OCI-LY7 (cell line): Measurements from ENCODE around the gene NDC1. TPM values are rescaled to one million over a fixed set of nuclear protein-coding genes. Genes with fewer than 3 reads are reported as not detected.

Experiments
- BruUV-seq: library from RNA; stranded (reverse); fragments of 400-500 nt; replicated peaks from 2 replicates; lab custom pipeline; 2021; lab: Mats Ljungman, UMichigan
- CTCF ChIA-PET: fragments of 300-600 bp; sonication (Branson Sonifier 250); formaldehyde crosslinking; loops from one replicate; lab custom pipeline; 2022; ENCODE audit warnings: antibody characterized with exemption; ENCODE audit not compliant: unreplicated experiment; lab: Charles Lee
- POLR2A ChIA-PET: fragments of 300-600 bp; sonication (Branson Sonifier 250); formaldehyde crosslinking; loops from one replicate; lab custom pipeline; 2022; ENCODE audit warnings: antibody characterized with exemption; lab: Charles Lee
- DNase-seq: peaks from one replicate; pipeline ENCODE4 v3.0.0-alpha.2; 2015; ENCODE audit warnings: low spot score
- H2AFZ ChIP-seq: fragments of 200-600 bp; sonication (generic), shearing (Covaris generic); 2 replicates; pipeline ENCODE4 v1.6.1; 2014; ENCODE audit warnings: mild to moderate bottlenecking, antibody characterized with exemption, low read length, moderate library complexity
- H3K27ac ChIP-seq: fragments of 200-600 bp; sonication (generic); 2 replicates; pipeline ENCODE4 v1.5.1; 2014; ENCODE audit warnings: mixed run types, low read depth, mild to moderate bottlenecking, moderate library complexity, low read length, inconsistent platforms; ENCODE audit not compliant: poor library complexity, severe bottlenecking
- H3K36me3 ChIP-seq: fragments of 200-600 bp; sonication (generic); 2 replicates; pipeline ENCODE4 v1.6.1; 2014; ENCODE audit warnings: mild to moderate bottlenecking, antibody characterized with exemption, low read length, moderate library complexity, mixed read lengths; ENCODE audit not compliant: insufficient read depth
- H3K4me1 ChIP-seq: fragments of 200-600 bp; sonication (generic); 2 replicates; pipeline ENCODE4 v1.5.1; 2014; ENCODE audit warnings: mild to moderate bottlenecking, low read length; ENCODE audit not compliant: insufficient read depth, poor library complexity, severe bottlenecking
- H3K4me2 ChIP-seq: fragments of 200-600 bp; sonication (generic); 2 replicates; pipeline ENCODE4 v1.6.1; 2014; ENCODE audit warnings: mild to moderate bottlenecking, low read length
- H3K4me3 ChIP-seq: fragments of 200-600 bp; sonication (generic); 2 replicates; pipeline ENCODE4 v1.5.1; 2014; ENCODE audit warnings: mild to moderate bottlenecking, low read depth, low read length; ENCODE audit not compliant: poor library complexity, severe bottlenecking
- H3K79me2 ChIP-seq: fragments of 200-600 bp; sonication (generic); 2 replicates; pipeline ENCODE4 v1.6.1; 2016; ENCODE audit warnings: low read depth, mild to moderate bottlenecking, low read length, moderate library complexity, mixed read lengths; ENCODE audit not compliant: insufficient read depth
- H3K9me2 ChIP-seq: fragments of 200-600 bp; sonication (generic); 2 replicates; pipeline ENCODE4 v1.6.1; 2016; ENCODE audit warnings: mild to moderate bottlenecking, low read length, mixed read lengths; ENCODE audit not compliant: insufficient read depth
- H3K9me3 ChIP-seq: fragments of 200-600 bp; sonication (generic); 2 replicates; pipeline ENCODE4 v1.6.1; 2014; ENCODE audit warnings: mild to moderate bottlenecking, mixed run types, low read length, mixed read lengths
- H4K20me1 ChIP-seq: fragments of 200-600 bp; sonication (generic); 2 replicates; pipeline ENCODE4 v1.6.1; 2014; ENCODE audit warnings: mild to moderate bottlenecking, antibody characterized with exemption, low read length, moderate library complexity, mixed read lengths; ENCODE audit not compliant: insufficient read depth
- CTCF ChIP-seq: fragments of 200-600 bp; sonication (generic); conservative IDR thresholded peaks from 2 replicates; pipeline ENCODE4 v1.5.1; 2014; ENCODE audit warnings: mild to moderate bottlenecking, antibody characterized with exemption, low read length, moderate library complexity, mixed read lengths
- EZH2phosphoT487 ChIP-seq: fragments of 200-600 bp; sonication (generic); IDR thresholded peaks from 2 replicates; pipeline ENCODE4 v1.6.1; 2018; ENCODE audit warnings: low read depth, borderline replicate concordance, mild to moderate bottlenecking, mixed run types, antibody characterized with exemption, low read length, moderate library complexity, mixed read lengths
- intact Hi-C: fragments of 100-400 bp; cut with micrococcal nuclease; formaldehyde crosslinking; loops from one replicate; pipeline ENCODE4 v1.10.0; 2022; ENCODE audit not compliant: unreplicated experiment
- total RNA-seq, 2 experiments: library from RNA; depleted of rRNA in 1 of 2; stranded (reverse); fragments of >200 nt in 1 of 2; shearing (Covaris generic) in 1 of 2; gene quantifications; 2 replicates each; pipeline ENCODE4 v1.2.3, GENCODE V29; 2014 to 2022

NDC1 gene
- total RNA-seq, 2 experiments from 2014 or later: 51.8 to 71.5 TPM

- no peak for DNase-seq
- H3K36me3 ChIP-seq: peaks cover 100% of the 10 kb centered on the region
- intact Hi-C loops: no loop called here
Observed at GRCh38 chr1:53804181-53804580, 33.9 kb downstream of the NDC1 start.

GRCh38 chr1:53800621-53801020 is 37.5 kb downstream of the NDC1 start:
- Histone ChIP-seq H3K9me3 (no peaks in the 10 kb centered on the region), H3K4me2 (no peak overlapping the region), H3K79me2 (no peaks in the 10 kb centered on the region), H3K9me2 (no peaks in the 10 kb centered on the region), H2AFZ (no peak overlapping the region), H3K4me3 (no peak overlapping the region), H4K20me1 (no peaks in the 10 kb centered on the region), H3K4me1 (no peaks in the 10 kb centered on the region), H3K36me3 (peaks cover 99% of the 10 kb centered on the region), H3K27ac (no peak overlapping the region)
- ChIA-PET CTCF (interaction anchor here (0.6 kb wide), 1 partner anchor 26 kb away, joined by 3 read pairs; no protein-coding TSS in a partner anchor), POLR2A (no interaction called here)
- no peak for DNase-seq
- TF ChIP-seq CTCF (no peak), EZH2phosphoT487 (no peak)
- intact Hi-C loops: no loop called here
- no TSS peak for BruUV-seq

More at GRCh38 chr1:53804181-53804580, 33.9 kb downstream of the NDC1 start:
- Histone ChIP-seq H4K20me1 (peaks cover 18% of the 10 kb centered on the region; the same call in 1 of the 2 replicates), H3K9me2 (no peaks in the 10 kb centered on the region), H3K4me3 (no peak overlapping the region), H3K27ac (no peak overlapping the region), H3K4me1 (no peaks in the 10 kb centered on the region), H2AFZ (no peak overlapping the region), H3K9me3 (no peaks in the 10 kb centered on the region), H3K79me2 (peaks cover 16% of the 10 kb centered on the region), H3K4me2 (no peak overlapping the region)
- no peak for TF ChIP-seq CTCF
- TF ChIP-seq EZH2phosphoT487: no peak
- ChIA-PET CTCF (no interaction called here), POLR2A (interaction anchor here (1.8 kb wide), 1 partner anchor 19 kb away, joined by 3 read pairs; no protein-coding TSS in a partner anchor)
- no TSS peak for BruUV-seq

GRCh38 chr1:53799141-53799540 is 39.0 kb downstream of the NDC1 start:
- ChIA-PET POLR2A (no interaction called here), CTCF (no interaction called here)

More at GRCh38 chr1:53799141-53799540, 39.0 kb downstream of the NDC1 start:
- Histone ChIP-seq H3K4me3 (no peak overlapping the region), H3K4me2 (no peak overlapping the region), H3K36me3 (peaks cover 99% of the 10 kb centered on the region), H2AFZ (no peak overlapping the region), H3K4me1 (no peaks in the 10 kb centered on the region), H4K20me1 (no peaks in the 10 kb centered on the region), H3K9me2 (no peaks in the 10 kb centered on the region), H3K9me3 (no peaks in the 10 kb centered on the region), H3K79me2 (no peaks in the 10 kb centered on the region), H3K27ac (no peak overlapping the region)
- no peak for TF ChIP-seq CTCF
- no peak for TF ChIP-seq EZH2phosphoT487
- intact Hi-C loops: no loop called here
- no peak for DNase-seq
- BruUV-seq: no TSS peak
